Gastroesophageal sphincter (tissue), 3 donors: ENCODE results near the gene ARMH1.

Experiments
- POLR2A ChIP-seq, 2 donors: fragments of 450-650 bp; IDR thresholded peaks; one replicate each; pipeline ENCODE4 v1.6.1; 2017; ENCODE audit warnings: antibody characterized with exemption in 2 of 2, mild to moderate bottlenecking in 2 of 2, moderate library complexity in 1 of 2
- POLR2AphosphoS5 ChIP-seq: sonication (generic); formaldehyde crosslinking; IDR thresholded peaks from one replicate; pipeline ENCODE4 v1.6.1; 2017; ENCODE audit warnings: antibody characterized with exemption
- TF ChIP-seq, protein P1 (sequence below), 4 experiments: fragments of 200-600 bp in 2 of 4; fragments of 450-650 bp in 2 of 4; sonication (generic) in 1 of 4; IDR thresholded peaks; one replicate each; pipeline ENCODE4 v1.5.1; 2017 to 2019; ENCODE audit warnings: antibody characterized with exemption in 4 of 4, mild to moderate bottlenecking in 2 of 4, moderate library complexity in 2 of 4

DNA sequence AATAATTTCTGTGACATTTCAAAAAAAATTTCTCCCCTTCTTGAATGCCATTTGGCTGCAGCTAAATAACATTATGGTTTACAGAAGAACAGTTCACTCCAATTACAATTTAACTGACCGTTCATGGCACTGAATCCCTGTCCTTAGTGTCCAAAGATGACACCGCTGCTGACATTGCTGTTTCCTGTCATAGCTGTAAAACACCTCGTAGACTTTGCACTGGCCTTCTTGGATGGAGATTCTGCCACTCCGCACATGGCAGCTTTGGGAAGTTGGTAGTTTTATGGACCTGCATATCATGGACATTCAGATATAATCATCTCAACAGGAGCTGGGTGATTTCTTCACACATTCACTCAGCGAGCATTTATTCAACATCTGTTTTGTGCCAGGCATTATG is 5.0 kb downstream of the ARMH1 start:
- TF ChIP-seq, protein P1, sequence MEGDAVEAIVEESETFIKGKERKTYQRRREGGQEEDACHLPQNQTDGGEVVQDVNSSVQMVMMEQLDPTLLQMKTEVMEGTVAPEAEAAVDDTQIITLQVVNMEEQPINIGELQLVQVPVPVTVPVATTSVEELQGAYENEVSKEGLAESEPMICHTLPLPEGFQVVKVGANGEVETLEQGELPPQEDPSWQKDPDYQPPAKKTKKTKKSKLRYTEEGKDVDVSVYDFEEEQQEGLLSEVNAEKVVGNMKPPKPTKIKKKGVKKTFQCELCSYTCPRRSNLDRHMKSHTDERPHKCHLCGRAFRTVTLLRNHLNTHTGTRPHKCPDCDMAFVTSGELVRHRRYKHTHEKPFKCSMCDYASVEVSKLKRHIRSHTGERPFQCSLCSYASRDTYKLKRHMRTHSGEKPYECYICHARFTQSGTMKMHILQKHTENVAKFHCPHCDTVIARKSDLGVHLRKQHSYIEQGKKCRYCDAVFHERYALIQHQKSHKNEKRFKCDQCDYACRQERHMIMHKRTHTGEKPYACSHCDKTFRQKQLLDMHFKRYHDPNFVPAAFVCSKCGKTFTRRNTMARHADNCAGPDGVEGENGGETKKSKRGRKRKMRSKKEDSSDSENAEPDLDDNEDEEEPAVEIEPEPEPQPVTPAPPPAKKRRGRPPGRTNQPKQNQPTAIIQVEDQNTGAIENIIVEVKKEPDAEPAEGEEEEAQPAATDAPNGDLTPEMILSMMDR (IDR thresholded peaks at IDR 0.05): no peak
- TF ChIP-seq POLR2A (IDR thresholded peaks at IDR 0.05): no peak
- no peak for TF ChIP-seq POLR2AphosphoS5
